ENCODE measurements around the gene GPAT2.
"Not testable (repeated sequence)": the region's sequence is repeated elsewhere in the genome, so short reads cannot be mapped to it uniquely, and the experiment has no call there.

Gene GPAT2

DNA sequence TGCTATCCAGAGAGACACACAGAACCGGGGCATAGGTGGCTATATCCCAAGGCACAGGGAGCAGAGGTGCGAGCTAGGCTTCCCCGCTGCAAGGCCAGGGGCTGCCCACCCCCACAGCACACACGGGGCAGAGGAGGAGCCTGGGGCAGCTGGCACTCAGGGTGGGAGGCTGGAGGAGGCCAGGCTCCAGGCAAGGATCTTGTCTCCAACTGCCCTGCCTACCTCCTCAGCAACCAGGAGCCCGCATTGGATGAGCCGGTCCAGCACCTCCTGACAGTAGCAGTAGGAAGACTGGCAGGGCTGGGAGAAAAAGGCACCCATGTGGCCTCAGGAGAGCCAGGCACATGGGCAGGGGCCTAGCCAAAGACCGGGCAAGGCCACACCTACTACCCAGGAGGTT, 11.0 kb downstream of the GPAT2 start:
- DNase-seq (ENCODE audit: low read depth in 1 of 2, low spot score in 1 of 2): not testable (repeated sequence)

DNA sequence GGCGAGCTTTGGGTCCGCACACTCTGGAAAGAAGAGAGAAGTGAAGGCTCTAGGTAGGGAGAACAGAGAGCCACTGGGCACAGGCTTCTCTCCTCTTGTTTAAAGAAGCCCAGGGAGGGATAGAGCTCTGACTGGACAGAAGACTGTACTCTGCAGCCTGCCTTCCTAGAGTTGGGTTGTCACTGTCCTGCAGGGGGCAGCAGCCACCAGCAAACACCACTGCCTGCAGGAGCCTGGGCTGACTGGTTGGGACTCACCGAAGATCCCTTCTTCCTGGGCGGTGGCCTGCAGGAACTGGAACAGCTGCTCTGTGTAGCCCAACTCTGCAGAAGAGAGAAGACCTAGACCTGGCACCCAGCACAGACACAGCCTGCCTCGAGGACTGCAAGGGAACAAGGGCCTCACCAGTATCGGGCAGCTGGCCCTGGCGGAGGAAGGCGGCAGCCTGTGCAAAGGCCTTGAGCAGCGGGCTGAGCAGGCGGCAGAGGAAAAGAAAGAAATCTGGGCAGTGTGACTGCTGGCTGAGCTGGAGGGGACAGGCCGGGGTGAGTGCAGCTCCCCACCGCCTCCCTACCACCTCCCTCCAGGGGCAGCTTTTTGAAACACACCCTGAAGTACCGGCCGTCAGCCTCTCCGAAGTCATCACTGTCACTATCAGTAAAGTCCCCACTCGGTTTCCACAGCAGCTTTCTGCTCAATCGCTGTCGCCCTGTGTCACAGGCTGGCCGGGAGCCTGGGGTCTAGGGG, 11.8 kb downstream of the GPAT2 start:
- DNase-seq (ENCODE audit: low read depth in 1 of 2, low spot score in 1 of 2): peak; percentile 38 to 55

DNA sequence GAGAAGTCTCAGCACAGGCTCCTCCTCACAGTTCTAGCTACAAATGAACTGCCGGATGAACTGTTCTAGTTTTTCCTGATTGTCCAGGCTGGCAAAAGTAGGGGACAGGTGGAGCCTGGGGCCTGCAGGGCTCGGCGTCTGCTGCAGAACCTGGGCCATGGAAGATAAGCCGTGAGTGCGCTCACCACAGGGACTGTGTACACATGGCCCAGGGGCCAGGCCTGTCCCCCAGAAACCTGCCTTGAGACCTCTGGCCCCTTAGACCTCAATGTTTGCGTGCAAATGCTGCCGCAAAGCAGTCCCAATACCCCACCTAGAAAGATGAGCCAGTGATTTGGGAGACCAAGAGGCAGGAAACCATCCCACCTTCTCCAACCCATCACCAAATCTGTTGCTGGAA, 12.6 kb downstream of the GPAT2 start:
- not testable (repeated sequence) for DNase-seq (ENCODE audit: low read depth in 1 of 2, low spot score in 1 of 2)

DNA sequence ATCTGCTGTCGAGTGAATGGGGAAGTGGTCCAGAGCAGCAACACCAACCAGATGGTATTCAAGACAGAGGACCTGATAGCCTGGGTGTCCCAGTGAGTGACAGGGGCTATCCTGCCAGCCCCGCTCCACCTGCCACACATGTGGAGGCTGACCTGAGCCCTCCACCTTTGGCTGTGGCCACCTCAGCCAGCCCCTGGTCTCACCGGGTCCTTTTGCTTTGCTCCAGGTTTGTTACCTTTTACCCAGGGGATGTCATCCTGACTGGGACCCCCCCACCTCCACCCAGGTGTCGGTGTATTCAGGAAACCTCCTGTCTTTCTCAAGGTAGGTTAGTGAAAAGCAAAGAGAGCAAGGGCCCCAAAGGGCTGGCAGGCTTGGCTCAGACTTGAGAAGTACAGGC, 13.6 kb downstream of the GPAT2 start:
- not testable (repeated sequence) for DNase-seq (ENCODE audit: low read depth in 1 of 2, low spot score in 1 of 2)

DNA sequence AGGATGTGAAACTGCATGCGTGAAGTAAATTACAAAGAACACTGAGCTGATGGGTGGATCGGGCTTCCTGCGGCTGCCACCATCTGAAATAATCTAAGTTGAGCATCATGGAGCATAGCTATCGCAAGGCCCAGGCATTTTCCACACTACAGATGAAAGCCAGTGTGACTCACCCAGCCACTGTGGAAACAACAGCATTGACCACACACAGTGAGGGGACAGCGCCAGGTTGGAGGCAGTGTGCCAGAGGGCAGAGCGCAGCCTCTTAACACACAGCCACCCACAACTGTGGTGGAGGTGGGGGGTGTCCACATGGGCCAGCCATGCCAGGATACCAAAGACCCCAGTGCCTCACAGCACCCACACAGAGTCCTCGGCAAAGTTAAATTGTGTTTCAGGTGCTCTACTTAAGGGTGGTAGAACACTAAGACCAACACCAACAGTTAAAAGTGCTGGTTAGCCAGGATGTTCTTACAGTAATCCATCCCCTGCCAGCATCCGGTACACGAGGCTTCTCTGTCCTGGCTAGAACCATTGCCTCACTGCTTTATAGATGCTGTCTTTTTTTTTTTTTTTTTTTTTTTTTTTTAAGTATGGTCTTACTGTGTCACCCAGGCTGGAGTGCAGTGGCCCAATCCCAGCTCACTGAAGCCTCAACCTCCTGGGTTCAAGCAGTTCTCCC, 14.7 kb downstream of the GPAT2 start:
- not testable (repeated sequence) for DNase-seq (ENCODE audit: low read depth in 1 of 2, low spot score in 1 of 2)

DNA sequence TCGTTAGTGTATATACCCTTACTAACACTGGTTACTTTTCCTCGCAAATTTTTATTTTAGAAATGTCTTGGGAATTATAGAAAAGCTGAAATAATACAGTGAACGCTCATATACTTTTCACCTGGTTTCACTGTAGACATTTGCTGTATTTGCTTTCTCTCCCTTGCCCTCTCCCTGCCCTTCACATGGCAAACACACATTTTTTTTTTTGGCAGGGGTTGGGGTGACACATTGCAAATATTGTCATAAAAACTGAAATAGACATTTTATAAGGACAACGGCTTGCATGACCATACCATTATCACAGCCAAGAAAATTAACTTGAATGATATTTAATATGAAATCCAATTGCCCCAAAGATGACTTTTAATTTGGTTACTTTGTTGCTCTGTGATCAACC, 18.4 kb downstream of the GPAT2 start:
- DNase-seq (ENCODE audit: low read depth in 1 of 2, low spot score in 1 of 2): not testable (repeated sequence)

DNA sequence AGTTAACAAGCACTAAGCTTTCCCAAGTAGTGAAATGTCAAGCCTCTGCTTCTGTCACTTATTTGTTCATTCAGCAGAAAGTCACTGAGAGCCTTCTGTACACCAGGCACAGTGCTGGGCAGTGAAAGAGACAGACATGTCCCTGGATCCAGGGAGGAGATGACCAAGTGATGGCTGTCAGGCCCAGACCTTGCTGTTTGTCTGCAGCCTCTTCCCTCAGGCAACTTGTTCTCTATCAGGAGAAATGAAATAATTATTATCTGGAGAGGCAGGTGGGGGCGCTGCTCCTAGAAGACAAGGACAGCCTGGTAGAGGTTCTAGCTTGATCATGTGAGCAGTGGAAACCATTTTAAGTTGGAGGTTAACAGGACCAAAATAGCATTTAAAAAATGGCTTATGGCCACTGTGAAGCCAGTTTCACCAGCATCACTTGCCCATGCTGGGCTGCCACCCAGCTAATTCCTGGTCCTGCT, 21.9 kb downstream of the GPAT2 start:
- not testable (repeated sequence) for DNase-seq (ENCODE audit: low read depth in 1 of 2, low spot score in 1 of 2)

DNA sequence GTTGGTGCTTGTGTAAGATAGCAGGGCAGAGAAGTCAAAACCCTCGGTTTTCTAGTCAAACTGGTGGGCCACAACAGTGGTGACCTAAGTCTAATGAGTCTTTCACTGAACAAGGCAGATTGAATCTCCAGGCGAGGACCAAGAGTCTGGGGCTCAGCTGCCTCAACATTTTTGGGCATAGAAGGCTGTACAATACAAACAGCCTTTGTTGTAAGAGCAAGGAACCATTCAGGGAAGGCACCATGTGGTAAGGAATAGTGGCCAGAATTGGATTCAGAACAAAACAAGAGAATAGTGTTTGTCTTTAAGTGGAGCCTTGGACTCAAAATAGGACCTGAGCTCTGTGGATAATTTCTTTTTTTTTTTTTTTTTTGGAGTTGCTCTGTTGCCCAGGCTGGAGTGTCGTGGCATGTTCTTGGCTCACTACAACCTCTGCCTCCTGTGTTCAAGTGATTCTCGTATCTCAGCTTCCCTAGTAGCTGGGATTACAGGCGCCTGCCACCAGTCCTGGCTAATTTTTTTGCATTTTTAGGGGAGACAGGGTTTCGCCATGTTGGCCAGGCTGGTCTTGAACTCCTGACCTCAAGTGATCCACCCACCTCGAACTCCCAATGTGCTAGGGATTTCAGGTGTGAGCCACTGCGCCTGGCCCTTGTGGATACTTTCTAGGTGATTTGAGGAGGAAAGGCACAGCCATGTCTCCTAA, 22.5 kb downstream of the GPAT2 start:
- DNase-seq (ENCODE audit: low read depth in 1 of 2, low spot score in 1 of 2): not testable (repeated sequence)

DNA sequence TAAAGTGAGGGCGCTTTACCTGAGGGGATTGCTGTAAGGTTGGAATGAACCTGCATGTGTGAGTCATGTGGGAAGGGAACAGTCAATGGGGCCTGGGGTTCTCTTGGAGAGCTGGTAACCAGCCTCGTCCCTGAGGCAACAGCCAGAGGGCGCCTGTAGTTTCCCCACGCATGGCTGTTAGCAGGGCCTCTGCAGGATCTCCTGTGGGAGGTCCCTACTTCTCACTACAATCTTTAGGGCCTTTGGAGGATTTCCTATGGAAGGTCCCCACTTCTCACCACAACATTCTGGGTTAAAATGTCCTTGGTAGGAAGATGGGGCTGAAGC, 23.6 kb downstream of the GPAT2 start:
- not testable (repeated sequence) for DNase-seq (ENCODE audit: low read depth in 1 of 2, low spot score in 1 of 2)

DNA sequence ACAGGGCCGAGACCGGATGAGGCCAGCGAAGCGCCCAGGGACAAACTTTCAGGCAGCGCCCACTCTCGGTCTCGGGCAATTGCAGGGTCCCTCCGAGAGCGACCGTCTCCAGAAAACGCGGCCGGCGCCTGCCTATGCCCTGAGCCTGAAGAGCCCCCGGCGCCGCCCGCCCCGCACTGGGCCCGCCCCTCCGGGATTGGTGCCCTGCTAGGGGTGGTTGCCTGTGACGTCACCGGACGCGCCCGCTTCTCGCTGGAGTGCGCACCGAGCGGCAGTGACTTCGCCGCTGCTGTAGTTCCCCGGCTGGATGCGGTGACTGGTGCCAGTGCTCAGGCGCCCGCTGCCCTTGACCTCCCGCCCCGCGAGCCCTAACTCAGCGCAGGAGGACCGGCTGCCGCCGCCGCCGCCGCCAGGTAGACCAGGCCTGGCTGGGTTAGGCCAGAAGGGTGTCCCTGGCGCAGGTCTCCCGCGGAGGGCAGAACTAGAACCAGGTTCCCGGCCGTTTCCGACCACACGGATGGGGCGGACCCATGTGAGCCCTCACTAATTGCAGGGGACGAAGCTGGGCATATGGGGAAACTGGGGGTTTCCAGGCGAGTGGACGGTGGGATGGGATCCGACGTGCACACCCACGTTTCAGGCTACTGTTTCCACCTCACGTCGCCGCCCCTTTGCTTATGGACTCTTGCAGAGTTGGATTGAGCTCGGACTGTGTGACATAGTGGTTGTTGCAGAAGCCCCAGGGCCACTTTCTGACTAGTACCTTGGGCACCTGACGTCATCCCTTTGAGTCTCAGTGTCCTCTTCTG, 24.2 kb downstream of the GPAT2 start:
- DNase-seq (ENCODE audit: low read depth in 1 of 2, low spot score in 1 of 2): peak; percentile 92

DNA sequence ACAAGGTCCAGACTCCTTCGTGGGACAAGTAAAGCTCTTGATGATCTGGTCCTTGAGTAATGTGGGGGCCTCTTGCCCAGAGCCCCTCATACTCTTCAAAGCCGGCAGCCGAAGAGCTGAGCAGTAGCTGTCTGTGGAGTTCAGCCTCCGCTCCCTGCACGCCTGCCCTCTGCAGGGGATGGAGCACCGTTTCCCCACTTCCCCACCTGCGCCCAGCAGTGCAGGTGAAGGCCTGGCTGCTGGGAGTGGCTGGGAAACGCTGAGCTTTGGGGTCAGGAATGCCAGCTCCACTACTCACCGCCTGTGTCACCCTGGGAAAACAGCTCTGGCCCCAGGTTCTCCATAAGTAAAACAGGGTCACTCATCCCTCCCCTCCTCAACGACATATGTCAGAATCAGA, 24.9 kb downstream of the GPAT2 start:
- not testable (repeated sequence) for DNase-seq (ENCODE audit: low read depth in 1 of 2, low spot score in 1 of 2)

DNA sequence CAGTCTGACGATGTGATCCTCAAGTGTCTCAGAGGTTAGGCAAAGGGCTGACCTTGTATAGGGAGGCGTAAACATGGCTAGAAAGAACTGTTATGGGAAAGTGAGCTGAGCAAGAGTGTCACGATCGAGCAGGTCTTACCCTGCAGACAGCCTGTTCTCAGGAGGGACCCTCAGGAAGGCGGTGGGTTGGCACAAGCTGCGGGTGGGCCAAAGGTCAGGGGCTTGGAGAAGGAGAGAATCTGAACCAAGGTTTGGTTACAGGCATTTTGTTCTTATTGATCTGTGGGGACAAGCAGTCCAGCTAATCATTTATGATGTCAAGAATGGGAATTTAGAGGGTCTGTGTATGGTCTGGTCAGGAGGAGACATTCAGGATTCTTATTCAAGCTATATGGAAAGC, 26.7 kb downstream of the GPAT2 start:
- DNase-seq (ENCODE audit: low read depth in 1 of 2, low spot score in 1 of 2): not testable (repeated sequence)

DNA sequence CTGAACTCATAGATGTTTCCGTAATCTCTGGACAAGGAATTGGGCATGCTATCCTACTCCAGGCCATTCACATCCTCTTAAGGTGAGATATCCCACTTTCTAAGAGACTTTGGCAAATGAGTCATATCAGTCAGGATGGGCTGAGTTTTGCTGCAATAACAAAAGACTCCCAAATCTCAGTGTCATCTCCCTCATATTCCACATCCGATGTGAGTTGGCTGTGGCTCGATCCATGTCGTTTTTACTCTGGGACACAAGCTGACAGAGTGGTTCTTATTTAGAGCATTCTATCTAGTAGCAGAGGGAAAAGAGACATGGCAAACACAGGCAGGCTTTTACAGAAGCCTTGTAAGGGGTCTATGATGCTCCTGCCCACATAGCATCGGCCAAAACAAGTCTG, 28.5 kb downstream of the GPAT2 start:
- not testable (repeated sequence) for DNase-seq (ENCODE audit: low read depth in 1 of 2, low spot score in 1 of 2)

DNA sequence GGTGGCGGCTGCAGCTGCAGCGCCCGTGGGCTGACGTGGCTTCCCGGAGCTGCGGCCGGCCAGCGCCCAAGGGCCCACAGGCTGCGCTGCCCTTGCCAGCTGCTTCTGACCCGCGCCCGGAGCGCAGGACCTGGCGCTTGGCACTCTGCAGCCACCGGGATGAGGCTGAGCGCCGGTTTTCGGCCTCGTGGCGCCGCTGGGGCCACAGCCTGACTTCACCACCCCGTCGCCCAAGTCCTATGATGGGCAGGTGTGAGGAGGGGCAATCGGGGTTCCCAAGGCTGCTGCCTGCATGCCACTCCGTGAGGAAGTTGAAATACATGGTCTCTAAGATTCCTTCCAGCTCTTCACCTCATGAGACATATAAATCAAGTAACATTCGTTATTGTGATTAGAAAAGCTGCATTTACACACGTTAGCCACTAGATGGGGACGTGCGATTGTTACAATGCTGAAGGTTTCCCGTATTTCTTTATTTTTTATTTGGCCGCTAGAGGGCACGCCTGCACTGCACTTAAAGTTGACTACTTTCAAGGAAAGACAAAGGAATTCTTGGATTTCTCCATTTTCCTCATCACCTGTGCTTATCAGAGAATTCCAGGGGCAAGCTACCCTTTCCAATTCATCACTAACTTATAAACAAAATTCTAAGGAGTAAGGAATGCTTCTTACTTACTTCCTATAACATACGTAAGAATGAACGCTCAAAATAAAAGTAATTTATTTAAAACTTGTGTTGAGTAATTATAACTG, 42.0 kb downstream of the GPAT2 start:
- DNase-seq (ENCODE audit: low read depth in 1 of 2, low spot score in 1 of 2): peak in 1 of 2 donors; percentile 8

DNA sequence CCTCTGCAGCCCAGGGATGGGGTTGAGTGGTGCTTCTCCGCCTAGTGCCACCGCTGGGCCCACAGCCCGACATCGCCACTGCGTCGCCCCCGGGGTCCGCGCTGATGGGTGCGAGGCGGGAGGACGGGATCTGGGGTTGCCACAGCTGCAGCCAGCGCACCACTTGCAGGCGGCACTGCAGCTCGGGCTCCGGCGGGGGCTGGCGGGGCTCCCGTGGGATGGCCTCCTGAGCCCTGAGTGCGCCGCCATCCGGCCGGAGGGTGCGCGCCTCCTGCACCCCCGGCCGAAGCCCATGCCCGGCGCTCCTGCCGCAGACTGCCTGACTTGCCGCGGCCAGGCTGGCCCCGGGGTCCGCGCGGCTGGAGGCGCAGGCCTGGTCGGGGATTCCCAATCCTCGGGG, 42.6 kb downstream of the GPAT2 start:
- DNase-seq (ENCODE audit: low read depth in 1 of 2, low spot score in 1 of 2): not testable (repeated sequence)

DNA sequence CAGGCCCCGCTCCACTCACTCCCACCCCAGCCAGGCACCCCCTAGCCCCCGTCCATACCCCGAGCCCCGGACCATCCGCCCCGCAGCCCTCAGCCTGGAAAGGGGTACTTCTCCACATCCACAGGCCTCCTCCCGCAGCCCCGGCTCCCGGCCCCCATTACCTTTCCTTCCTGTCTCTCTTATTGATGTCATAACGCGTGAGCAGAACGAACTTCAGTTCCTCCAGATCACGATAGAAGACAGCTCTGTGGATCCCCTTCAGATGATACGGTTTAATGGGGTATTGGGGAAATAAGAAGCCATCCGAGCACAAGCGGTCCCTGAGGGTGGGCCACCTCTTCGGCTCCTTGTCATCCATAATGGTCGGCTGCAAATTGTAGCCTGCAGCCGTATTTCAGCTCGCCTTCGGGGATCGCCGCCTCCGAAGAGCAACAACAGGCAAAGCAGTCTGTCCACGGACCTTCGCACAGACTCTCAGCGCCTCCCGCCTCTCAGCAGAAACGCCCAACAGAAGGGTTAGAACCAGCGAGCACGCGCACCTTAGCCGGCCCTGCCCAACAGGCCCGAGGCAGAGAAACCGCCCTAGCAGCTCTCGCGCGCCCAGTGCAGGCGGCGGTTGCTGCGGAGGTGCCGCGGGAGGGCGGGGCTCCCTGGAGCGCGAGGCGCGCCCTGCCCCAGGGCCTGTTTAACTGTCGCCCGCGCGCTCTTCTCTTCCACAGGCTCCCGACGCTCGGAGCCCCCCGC, 43.2 kb downstream of the GPAT2 start, which contains the start of gene ANKRD36C:
ANKRD36C (minus strand) TSS at position 474 of the 744 bp plus-strand sequence; CDS start at position 358, 116 bp downstream.
- not testable (repeated sequence) for DNase-seq (ENCODE audit: low read depth in 1 of 2, low spot score in 1 of 2)

DNA sequence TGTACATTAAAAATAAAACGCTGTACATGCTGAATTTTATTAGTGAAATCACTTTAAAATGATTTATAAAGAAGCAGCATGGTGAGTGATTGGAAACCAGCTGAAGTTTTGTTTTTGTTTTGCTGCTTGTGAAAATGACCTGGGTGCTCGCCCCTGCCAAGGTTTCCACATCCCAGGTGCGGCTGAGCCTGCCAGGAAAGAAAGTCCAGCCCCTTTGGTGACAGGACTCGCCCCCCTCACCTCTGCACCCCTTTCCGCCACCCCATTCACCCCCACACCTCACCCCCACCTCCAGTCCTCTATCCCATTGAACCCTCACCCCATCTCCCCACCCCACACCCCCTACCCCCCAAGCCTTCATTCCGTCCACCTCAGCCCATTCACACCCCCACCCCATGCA, 43.8 kb downstream of the GPAT2 start:
- not testable (repeated sequence) for DNase-seq (ENCODE audit: low read depth in 1 of 2, low spot score in 1 of 2)

All from activated T-helper 1 cell treated with anti-CD3 and anti-CD28 coated beads, Interleukin-2, amount 50 U/mL, for 16 hours (primary cell).